Activated T-cell treated with anti-CD3 and anti-CD28 coated beads, Interleukin-2, amount 50 U/mL, for 1 hour (primary cell): Measurements from ENCODE around the gene FADS3.
A peak's percentile ranks its signal among the peaks of the same experiment; 100 is the strongest.

Source experiments
- DNase-seq: peaks from one replicate; pipeline ENCODE4 v3.0.0-alpha.2; 2020

Gene FADS3

DNA sequence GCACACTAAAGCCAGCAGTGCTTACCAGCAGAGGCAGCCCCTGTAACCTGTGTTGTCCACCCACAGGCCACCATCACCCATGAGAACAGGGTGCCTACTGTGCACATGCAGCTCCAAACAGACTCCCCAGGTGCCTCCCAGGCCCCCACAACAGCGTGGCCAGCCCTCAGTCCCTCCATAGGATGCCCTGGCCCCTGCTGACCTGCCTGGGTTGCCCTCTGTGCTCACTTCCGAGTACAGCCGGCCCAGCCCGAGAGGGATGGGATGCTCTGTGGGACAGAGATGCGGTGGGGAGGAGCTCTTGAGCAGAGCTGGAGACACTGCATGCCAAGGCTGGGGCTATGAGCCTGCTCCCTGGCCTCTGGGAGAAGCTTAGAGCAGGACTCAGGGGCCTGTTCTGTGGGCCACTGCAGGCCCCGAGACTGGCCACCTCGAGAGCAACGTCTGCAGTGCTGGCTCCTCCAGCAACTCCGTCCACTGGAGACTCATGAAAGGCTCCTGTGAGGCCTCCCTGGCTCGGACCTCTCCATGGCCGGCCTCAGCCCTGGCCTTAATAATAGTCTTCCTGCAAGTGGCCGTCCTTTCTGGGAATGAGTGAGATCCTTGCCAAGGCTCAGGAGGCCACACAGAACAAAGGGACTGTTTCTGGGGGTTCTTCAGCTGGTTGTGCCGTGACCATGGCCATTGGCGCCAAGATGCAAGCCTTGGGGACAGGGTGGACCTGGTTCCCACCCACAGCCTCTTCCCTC lies 36.2 kb downstream of the FADS3 start:
- DNase-seq: no peak

DNA sequence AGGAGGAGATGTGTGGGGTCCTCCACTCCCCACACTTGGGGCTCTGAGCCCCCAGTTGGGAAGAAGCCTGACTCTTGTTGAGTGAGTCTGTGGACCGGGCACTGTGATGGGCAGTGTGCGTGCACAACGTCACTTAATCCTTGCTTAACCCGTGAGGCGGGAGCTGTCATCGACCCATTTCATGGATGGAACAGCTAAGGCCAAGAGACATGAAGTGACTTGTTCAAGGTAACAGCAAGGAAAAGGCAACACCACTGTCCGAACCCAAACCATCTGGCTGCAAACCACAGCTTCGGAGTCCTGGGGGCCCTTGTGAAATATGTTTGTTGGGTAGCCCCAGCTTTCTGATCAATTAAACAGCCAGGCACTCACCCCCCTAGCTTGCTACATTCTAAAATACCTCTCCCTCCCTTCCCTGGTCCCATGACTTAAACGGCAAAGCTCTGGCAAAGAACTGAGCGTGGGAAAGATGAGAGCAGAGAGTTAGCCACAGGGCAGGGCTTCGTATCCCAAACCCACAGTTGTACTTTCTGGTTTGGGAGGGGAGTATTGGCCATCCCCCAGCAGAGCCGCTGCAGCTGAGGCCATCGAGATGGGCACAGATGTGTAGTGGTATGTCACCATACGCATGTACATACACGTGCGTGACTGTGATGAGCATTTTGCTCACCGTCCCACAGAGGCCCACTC lies 37.0 kb downstream of the FADS3 start:
- no peak for DNase-seq

DNA sequence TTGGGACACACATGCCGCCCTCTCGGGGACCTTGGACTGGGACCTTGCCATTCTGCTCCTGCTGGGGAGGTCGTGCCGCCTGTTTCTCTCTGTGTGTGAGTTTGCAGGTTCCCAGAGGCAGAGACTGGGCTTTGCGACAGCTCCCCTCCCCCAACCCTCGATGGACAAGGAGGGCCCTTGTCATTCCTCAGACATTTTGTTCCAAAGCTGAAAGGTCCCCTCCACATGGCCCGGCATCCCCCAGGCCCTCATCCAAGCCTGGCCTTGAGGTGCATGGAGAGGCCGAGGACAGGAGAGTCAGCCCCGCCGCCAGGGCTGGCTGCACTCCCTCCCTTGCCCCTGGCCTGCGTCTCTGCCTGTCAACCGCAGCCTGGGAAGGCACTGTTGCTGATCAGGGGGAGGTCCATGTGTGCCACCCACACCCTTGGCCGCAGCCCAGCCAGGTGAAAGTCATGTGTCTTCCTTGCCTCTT lies 37.6 kb downstream of the FADS3 start:
- no peak for DNase-seq

- DNase-seq: no peak
Observed at GRCh38 chr11:61851900-61852295, 39.4 kb downstream of the FADS3 start.

DNA sequence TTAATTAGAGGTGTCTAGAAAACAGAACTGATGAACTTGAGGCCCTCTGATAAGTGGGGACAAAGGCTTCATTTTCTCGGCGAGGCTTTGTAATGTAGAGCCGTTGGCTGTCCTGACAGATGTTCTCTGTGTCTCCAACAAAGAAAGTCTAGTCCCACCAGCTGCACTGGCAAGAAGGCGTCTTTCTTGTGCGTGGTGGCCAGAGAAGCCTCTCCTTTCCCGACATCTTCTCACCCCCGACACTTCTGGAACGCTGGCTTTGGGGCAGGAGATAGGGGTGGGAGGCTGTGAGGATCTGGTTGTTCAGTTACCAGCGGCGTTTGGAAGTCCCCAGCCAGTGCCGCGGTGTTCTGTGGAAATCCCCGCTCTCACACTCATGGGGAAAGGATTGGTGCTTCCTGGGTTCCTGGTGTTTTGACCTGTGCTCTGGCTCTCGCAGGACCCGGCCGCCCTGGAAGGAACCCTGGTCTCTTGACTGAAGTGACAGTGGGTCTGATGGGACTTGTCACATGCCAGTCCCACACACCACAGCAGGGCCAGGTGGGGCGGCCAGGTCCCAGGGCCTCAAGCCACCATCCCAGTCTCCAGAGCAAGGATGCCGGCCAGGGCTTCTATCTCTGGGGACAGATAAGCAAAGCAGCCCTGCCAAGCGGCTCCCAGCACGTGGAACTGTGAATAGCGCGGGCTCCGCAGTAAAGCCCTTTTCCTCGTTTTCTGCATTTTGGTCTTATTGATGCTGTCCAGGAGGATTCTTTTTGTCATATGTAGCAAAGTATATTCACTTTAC lies 40.0 kb downstream of the FADS3 start:
- DNase-seq: no peak

GRCh38 chr11:61850687-61851086 lies 40.7 kb downstream of the FADS3 start:
- DNase-seq: no peak

GRCh38 chr11:61848631-61849030 lies 42.7 kb downstream of the FADS3 start:
- DNase-seq: no peak

- no peak for DNase-seq
Observed at GRCh38 chr11:61847914-61848581, 43.3 kb downstream of the FADS3 start.

- DNase-seq: no peak
Observed at GRCh38 chr11:61846362-61847020, 44.9 kb downstream of the FADS3 start.

GRCh38 chr11:61844909-61845565 lies 46.3 kb downstream of the FADS3 start:
- no peak for DNase-seq

DNA sequence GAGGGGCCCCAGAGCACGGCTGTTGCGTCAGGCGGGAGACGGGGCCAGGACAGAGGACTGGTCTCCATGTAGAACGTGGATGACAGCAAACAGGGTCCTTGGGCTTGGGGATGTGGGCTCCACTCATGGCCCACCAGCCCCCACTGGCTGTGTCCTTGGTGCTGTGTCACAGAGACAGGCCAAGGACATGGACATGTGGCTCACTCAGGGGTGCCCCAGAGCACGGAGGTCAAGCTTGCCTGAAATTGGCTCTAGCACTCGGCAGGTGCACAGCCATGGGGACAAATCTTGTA lies 48.9 kb downstream of the FADS3 start:
- DNase-seq: no peak

- DNase-seq: no peak
Observed at GRCh38 chr11:61841636-61842527, 49.5 kb downstream of the FADS3 start.

GRCh38 chr11:61840371-61840770 lies 51.0 kb downstream of the FADS3 start:
- DNase-seq: no peak

DNA sequence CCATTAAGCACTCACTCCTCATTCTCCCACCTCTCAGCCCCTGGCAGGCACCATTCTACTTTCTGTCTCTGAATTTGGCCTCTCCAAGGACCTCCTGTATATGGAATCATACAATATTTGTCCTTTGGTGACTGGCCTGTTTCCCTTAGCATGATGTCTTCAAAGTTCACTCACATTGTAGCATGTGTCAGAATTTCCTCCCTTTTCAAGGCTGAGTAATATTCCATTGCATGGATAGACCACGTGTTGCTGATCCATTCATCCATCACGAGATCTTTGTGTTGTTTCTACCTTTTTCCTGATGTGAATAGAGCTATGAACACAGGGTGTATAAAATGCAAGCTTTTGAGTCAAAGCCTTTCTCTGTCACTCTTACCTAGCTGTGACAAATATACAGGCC lies 51.6 kb downstream of the FADS3 start:
- no peak for DNase-seq

DNA sequence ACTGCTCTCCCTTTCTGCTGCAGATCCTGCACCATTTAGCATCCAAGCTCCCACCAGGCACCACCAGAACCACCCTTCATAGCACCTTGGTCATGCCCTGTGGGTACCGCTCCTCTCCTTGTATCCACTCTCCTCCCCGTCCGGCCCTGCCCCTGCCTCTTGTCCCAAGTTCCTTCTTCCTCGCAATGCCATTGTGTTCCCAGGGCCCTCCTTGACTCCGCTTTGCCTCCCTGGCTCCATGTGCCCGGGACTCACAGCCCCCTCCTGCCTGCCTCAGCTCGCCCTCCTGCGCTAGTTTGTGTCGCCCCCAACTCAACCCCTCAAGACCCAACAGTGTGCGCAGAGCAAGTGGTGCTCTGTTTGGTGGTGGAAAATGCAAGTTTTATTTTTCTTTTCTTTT lies 52.4 kb downstream of the FADS3 start:
- DNase-seq: no peak

DNA sequence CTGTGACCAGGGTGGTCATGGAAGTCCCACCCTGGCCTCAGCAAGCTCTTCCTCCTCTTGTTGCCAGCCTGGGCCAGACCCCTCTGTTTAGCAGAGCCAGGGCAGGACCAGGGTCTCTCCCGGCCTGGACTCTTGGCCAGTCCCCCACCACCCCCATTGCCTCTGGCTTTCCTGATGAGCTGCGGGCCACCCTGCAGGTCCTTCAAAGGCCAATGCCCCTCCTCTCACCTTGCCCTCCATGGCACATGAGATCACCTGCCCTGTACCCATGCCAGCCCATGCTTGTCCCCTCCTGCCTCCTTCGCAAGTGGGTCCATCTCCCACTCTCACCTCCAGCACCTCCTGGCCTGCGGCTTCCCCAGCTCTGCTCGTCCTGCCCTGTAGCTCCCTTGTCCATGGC lies 52.8 kb downstream of the FADS3 start:
- no peak for DNase-seq

DNA sequence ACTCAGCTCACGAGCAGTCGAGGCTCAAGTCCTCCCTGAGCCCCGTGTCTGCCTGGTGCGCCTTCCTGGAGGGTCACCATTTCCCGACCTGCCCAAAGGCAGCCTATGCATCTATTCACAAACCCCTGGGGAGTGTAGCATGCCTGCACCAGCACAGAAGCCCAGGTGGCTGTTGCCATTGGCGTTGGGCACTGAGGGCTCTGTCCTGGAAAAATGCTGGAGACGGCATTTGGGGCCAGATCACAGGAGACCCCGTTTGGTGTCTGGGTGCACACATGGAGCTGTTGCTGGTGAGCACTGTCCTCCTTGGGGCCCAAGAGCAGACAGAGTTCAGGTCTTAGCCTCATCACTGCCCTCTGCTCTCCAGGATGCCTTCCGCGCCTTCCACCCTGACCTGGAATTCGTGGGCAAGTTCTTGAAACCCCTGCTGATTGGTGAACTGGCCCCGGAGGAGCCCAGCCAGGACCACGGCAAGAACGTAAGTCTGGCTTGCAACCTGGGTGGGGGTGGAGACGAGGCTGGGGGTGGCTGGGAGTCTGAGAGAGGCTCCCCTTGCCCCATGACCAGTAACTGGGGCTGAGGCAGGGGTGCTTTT lies 53.8 kb downstream of the FADS3 start:
- DNase-seq: no peak

DNA sequence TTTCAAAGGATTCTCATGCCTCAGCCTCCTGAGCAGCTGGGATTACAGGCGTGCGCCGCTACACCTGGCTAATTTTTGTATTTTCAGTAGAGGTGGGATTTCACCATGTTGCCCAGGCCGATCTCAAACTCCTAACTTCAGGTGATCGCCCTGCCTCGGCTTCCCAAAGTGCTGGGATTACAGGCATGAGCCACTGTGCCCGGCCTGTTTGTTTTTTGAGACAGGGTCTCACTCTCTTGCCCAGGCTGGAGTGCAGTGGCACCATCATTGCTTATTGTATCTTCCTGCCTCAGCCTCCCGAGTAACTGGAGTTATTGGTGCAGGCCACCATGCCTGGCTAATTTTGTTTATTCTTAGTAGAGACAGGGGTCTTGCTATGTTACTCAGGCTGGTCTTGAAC lies 55.2 kb downstream of the FADS3 start:
- no peak for DNase-seq

DNA sequence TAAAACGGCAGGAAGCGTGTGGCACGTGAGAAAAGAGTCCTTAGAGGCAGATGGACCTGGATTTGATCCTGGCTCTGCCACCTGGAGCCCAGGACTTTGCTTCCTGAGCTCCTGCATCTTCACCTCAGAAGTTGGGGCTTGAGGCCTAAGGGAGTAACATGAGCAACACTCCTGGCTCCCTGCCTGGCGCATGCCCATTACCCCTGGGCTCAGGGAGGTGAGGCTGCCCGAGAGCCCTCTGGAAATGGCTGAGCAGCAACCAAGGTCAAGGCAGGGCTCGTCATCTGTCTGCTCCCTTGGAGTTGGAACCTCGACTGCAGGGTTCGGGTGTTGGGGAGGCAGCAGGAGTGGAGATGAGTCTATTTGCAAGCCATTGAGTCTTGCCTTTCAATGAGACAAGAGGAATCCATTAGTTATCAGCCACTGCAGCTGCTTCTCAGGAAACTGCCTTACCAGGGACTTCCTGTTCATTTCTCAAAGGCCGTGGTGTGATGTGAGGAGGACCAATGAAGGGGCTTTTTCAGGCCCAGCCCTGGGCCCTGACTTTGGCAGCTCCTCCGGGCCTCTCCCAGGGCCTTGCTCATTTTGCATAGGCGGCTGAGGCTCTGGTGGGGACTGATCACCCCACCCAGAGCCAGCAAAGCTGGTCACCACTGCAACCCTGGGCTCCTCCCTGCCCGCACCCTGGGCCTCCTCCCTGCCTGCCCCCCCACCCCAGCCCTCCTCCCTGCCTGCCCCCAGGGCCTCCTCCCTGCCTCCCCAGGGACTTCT lies 56.9 kb downstream of the FADS3 start:
- peak; percentile 44 for DNase-seq

- no peak for DNase-seq
Observed at GRCh38 chr11:61833926-61834277, 57.4 kb downstream of the FADS3 start.
